ENCODE measurements around the gene WNT3. TPM values are rescaled to one million over a fixed set of nuclear protein-coding genes. Genes with fewer than 3 reads are reported as not detected.

The WNT3 gene
- total RNA-seq, 4 donors from 2014 or later: 0.46 to 0.90 TPM; not detected in 2

DNA sequence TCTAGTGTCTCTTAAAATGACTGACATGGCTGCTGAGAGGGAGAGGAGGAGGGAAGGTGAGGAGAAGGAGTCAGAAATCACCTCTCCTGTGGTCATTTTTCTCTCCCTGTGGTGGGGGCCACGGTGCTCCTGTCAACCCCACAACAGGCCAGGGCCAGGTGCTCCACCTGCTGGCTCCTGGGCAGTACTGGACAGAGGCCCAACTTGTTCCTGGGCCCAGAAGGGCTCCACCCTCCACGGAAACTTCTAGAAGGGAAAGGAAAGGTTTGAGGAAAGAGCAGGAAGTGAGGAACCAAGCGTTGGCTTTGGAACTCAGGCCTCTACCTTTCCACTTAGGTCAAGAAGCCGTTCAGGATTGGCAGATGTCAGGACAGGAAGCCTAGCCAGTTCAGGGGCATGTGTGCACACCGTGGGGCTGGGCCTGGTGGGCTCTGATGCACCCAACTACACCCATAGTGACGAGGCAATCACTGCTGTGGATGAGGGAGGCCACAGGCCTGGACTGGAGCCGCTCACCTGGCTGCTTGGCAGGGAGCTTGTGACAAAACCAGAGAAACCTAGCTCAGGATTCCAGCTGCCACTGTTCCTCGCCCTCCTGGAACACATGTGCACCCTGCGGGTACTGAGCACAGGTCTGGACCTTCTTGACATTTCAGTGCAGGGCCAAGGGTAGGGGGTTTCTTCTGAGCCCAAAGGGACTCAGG is 36.1 kb downstream of the WNT3 start:
- intact Hi-C loops (cut with DNase I; ENCODE audit: low total_unique reads): no loop called here
- H3K9me3 ChIP-seq: no peaks in the 10 kb centered on the region
- no peak for DNase-seq
- no peak overlapping the region for H3K4me3 ChIP-seq
- TF ChIP-seq, protein P1, sequence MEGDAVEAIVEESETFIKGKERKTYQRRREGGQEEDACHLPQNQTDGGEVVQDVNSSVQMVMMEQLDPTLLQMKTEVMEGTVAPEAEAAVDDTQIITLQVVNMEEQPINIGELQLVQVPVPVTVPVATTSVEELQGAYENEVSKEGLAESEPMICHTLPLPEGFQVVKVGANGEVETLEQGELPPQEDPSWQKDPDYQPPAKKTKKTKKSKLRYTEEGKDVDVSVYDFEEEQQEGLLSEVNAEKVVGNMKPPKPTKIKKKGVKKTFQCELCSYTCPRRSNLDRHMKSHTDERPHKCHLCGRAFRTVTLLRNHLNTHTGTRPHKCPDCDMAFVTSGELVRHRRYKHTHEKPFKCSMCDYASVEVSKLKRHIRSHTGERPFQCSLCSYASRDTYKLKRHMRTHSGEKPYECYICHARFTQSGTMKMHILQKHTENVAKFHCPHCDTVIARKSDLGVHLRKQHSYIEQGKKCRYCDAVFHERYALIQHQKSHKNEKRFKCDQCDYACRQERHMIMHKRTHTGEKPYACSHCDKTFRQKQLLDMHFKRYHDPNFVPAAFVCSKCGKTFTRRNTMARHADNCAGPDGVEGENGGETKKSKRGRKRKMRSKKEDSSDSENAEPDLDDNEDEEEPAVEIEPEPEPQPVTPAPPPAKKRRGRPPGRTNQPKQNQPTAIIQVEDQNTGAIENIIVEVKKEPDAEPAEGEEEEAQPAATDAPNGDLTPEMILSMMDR (IDR thresholded peaks at IDR 0.05): peak in 1 of 4 experiments; percentile 8
- TF ChIP-seq POLR2A (IDR thresholded peaks at IDR 0.05): no peak
- no peak overlapping the region for H3K27ac ChIP-seq
- H3K27me3 ChIP-seq: no peaks in the 10 kb centered on the region
- H3K4me1 ChIP-seq: no peaks in the 10 kb centered on the region
- no peaks in the 10 kb centered on the region for H3K36me3 ChIP-seq

DNA sequence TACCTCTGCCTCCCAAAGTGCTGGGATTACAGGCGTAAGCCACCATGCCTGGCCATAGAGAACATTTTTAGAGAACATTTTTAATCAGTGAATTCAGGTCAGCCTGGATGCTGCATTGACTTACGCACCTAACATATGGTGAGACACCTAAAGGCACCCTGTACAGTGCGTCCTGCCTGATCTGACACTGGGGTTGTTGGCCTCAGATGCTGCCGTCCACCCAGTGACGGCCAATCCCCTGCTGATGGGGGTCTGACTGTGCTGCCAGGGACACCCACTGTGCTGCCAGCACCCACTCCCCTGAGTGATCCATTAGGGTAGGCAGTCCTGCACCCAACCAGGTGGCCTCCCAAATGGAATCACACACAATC is 38.5 kb downstream of the WNT3 start:
- intact Hi-C loops (cut with DNase I; ENCODE audit: low total_unique reads): no loop called here
- DNase-seq: no peak
- no peak overlapping the region for H3K27ac ChIP-seq

DNA sequence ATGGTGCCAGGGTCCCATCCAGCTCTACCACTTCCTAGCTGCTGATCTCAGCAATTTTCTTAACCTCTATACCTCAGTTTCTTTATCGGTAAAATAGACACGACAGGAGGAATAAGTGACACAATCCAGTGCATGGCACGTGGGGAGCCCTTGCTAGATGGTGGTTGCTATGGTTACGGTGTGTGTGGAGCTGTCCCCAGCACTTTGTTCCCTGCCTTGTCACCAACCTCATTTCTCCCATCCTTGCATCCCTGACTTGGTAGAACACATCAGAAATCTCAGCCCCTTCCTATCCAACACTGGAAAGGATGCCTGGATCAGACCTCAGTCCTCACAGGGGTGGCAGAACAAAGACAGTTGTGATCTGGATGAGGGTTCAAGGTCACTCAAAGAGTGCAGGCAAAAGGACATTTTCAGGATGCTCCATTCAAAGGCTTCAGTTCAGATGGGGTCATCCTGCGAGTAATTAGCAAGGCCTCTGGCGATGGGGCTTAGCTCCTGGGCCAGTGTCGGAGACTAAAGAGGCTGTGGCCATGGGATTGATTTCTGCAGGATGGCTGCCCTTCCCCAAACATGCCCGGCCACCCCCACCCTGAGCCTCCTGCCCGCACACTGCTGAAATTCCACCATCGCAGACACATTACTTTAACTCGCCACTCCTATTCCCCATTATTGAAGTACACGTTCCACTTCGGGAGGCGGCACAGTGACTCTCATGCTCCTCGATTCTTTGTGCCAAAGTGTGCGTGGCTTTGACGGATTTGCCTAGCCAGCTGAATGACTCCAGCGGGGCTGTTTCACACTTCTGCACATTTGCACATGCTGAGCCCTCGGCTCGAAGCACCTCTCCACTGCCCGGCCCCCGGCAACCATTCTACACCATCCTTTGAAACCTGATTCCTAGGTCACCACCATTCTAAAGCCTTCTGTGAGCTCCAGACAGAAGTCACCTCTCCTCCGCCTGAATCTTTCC is 40.3 kb downstream of the WNT3 start:
- no peak for DNase-seq
- intact Hi-C loops (cut with DNase I; ENCODE audit: low total_unique reads): no loop called here

More for the DNA sequence above, 38.5 kb downstream of the WNT3 start:
- H3K36me3 ChIP-seq: no peaks in the 10 kb centered on the region
- H3K9me3 ChIP-seq: no peaks in the 10 kb centered on the region
- no peak overlapping the region for H3K4me3 ChIP-seq
- TF ChIP-seq, protein P1 (IDR thresholded peaks at IDR 0.05): no peak
- no peak for TF ChIP-seq POLR2A (IDR thresholded peaks at IDR 0.05)
- H3K4me1 ChIP-seq: no peaks in the 10 kb centered on the region
- no peaks in the 10 kb centered on the region for H3K27me3 ChIP-seq

DNA sequence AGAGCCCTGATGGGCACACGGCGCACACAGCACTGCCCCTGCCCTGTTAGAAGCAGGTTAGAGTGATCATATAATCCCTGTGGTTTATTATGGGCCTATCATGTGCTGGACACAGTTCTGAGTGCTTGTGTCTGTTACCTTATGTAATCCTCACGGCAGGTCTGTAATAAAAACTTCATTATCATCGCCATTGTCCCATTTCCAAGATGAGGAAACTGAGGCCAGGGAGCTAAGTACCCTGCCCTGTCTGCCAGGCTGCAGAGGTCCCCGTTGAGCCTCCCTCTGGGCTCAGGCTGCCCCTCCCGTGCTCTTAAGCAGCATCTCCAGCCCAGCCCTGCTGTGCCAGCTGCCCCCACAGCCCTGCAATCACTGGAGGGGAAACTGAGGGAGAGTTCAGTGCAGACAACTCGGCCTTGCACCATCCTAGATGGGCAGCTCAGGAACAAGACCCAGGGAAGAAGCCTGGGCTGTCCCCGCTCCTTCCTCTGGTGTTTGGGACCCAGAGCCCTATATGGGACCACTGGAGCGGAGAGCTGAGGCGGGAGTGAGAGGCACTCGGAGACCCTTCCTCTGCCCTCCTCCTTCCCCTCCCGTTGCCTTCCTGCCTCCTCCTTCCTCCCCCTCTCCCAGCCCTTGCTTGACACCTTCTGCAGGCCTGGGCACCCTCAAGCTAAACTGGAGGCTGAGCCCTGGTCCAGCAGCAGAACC is 42.0 kb downstream of the WNT3 start:
- H3K27me3 ChIP-seq: peaks cover 0 to 7% of the 10 kb centered on the region in 2 donors
- H3K27ac ChIP-seq: no peak overlapping the region
- H3K4me3 ChIP-seq: no peak overlapping the region
- no peak for DNase-seq
- no peaks in the 10 kb centered on the region for H3K36me3 ChIP-seq
- H3K9me3 ChIP-seq: no peaks in the 10 kb centered on the region
- TF ChIP-seq, protein P1 (IDR thresholded peaks at IDR 0.05): no peak
- TF ChIP-seq POLR2A (IDR thresholded peaks at IDR 0.05): no peak
- H3K4me1 ChIP-seq: no peaks in the 10 kb centered on the region
- intact Hi-C loops (cut with DNase I; ENCODE audit: low total_unique reads): no loop called here

More for the DNA sequence above, 40.3 kb downstream of the WNT3 start:
- Histone ChIP-seq H3K4me1 (no peaks in the 10 kb centered on the region), H3K4me3 (no peak overlapping the region), H3K9me3 (no peaks in the 10 kb centered on the region), H3K27me3 (no peaks in the 10 kb centered on the region), H3K36me3 (no peaks in the 10 kb centered on the region), H3K27ac (no peak overlapping the region)
- TF ChIP-seq, protein P1 (IDR thresholded peaks at IDR 0.05): no peak
- TF ChIP-seq POLR2A (IDR thresholded peaks at IDR 0.05): no peak

Measured in uterus (tissue), 4 donors.